SHP77 (cell line): ENCODE data around the gene C9orf152.
"Not testable (repeated sequence)": the region's sequence is repeated elsewhere in the genome, so short reads cannot be mapped to it uniquely, and the experiment has no call there.

Source experiments
- DNase-seq, 2 experiments: peaks; one replicate each; lab custom pipeline; 2025; lab: John Stamatoyannopoulos, UW

C9orf152 gene, protein sequence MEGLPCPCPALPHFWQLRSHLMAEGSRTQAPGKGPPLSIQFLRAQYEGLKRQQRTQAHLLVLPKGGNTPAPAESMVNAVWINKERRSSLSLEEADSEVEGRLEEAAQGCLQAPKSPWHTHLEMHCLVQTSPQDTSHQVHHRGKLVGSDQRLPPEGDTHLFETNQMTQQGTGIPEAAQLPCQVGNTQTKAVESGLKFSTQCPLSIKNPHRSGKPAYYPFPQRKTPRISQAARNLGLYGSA

DNA sequence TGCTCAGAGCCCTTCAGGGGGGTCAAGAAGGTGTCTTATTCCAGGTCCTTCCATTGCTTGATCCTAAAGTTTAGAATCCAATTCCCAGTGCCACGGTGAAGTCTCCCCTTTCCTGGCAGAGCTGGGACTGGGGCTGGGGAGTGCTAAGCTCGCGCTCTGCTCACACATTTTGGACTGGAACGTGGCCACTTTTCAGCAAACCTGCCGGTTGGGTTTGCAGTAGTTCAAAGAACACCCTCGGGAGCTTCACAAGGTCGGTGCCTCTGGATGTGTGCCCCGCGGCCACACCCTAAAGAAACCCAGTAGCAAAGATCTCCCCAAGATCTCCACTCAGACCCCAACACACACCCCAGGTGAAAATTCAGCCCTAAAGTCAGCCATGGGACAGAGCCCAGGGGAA is at the start of gene C9orf152:
TSS of gene C9orf152 (minus strand) at position 129 of the 400 bp plus-strand sequence. CDS start 580 bp downstream, outside the sequence.
- no peak for DNase-seq

DNA sequence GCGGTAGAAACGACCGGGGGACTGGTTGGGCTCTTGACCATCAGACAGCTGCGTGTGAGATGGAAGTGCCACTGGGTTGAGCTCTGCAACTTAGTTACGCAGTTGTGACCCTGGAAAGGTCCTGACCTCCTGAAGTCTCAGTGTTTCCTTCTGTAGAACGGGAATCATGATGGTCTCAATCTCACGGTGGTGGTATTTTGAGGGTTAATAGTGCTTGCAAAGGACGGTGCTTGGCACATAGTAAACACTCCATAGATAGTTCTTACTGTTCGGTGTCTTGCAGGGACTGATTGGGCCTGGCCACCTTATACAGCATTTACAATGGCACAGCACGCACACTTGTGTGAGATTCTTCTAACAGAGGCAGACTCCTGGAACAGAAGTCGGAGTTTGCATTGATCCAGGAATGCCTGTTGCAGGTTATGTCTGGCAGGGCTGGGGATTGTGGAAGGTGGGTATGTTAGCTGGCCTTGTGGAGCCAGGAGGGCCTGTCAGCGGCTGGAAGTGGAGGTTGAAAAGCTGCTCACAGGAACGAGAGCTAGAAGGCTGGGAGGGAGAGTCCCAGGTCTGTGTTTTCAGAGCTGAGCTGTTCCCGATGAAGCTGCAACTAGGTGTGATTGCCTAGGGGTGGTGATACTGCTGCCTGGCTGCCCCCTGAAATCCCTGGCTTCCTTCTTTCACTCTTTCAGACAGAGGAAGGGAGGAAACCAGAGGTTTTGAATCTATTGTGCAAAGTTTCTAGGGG is 49.3 kb upstream of the C9orf152 start:
- no peak for DNase-seq

DNA sequence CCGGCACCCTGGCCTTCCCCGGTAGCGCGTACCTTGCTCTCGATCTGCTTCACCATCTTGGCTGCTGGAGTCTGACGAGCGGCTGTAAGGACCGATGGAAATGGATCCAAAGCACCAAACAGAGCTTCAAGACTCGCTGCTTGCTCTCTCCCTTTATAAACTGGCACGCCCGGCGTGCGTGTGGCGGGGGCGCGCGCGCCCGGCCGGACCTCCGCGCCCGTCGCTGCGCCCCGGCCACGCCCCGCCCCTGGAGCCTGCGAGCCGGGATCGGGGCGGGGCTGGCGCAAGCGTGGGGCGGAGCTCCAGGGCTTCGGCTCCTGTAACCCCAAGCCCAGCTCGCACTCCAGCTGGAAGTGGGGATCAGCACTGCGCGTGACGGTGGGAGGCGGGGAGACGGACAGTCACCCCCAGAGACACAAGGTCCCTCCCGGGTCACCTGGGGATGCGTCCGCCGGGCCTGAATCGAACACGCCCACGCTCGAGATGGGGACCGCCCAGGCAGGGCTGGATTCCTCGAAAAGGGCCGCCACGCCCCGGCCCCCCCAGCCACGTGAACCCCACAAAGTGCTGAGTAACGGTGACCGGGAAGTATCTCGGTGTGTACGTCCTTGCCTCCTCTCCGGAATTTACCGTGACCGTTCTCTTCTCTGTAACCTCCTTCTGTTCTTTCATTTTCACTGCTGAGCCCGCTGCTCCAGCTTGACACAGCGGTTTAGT is 48.6 kb upstream of the C9orf152 start, which contains the start of gene TXN:
TSS of gene TXN (minus strand) at position 128 of the 717 bp plus-strand sequence. CDS start at position 56, 72 bp downstream.
- peak; percentile 77 to 88 for DNase-seq

DNA sequence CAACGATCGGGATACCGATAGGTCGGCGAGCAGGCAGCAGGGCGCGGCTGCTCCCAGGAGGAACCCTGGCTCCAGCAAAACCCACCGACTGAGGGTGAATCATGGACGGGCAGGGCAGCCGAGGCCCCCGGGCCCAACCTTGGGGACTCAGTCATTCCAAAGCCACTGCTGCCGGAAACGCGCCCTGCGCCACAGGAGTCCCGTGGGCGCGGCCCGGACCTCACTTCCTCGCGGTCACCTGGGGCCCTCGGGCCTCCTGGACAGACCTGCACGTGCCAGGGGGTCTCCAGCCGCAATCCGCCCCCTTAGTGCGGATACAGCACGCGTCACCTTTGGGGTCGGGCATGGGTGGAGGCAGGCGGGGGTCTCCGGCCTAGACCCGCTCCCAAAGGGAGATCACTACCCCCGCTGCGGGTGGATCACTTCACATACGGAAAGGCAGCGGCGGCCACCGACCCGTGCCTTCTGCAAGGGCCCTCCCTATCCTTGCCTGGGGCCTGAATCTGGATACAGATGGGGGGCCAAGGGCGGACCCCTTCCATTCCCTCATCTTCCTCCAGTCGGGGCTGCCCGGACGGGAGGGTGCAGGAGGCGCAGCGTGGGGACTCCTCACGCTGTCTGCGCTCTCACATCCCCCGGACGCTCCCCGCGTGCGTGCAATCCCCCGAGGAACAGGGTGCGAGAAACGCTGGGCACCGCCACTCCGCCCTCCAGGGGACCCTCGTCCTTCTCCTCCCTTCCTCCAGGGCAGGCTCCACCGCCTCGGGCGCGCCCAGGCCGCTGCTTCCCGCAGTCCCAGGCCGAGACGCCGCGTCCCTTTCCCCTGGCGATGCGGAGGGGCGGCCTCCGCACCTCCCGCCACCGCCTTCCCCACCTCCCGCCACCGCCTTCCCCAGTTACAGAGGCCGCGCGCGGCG is 47.8 kb upstream of the C9orf152 start:
- peak; percentile 9 to 32 for DNase-seq

DNA sequence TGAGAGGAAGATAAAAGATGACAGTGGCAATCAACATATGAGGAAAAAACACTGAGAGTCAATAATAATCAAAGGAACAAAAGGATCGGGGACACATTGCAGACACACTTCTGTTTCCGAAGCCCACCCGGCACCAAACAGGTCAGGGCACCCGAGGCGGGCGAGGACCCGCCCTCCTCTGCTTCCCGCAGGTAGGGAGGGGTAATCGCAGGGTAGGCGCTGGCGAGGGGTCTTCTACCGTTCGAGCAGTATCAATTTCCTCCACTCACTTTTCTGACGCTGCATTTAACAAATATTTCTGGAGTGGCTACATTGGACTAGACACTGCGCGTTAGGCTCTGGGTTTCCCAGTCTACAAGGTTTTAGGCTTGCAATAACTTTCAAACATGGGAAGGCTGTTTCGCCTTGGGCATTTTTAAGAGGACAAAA is 47.1 kb upstream of the C9orf152 start:
- peak in 1 of 2 experiments; percentile 12 for DNase-seq

DNA sequence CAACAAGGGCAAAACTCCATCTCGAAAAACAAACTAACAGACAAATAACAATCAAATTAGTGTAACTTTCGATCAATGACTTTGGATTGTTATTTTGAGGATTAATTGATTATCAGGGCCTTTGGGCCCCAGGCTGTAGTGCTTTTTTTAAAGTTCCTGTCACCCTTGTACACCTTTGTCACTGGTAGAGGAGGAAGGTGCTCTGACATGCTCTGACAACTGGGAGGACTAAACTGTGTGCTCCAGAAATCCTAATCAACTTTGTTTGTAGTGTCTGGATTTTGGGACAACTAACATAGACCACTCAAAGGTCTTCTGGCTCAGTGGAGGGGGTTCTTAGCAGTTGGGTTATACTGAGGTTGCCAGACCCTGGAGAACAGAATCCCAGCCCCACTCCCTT is 46.5 kb upstream of the C9orf152 start:
- DNase-seq, result no peak

DNA sequence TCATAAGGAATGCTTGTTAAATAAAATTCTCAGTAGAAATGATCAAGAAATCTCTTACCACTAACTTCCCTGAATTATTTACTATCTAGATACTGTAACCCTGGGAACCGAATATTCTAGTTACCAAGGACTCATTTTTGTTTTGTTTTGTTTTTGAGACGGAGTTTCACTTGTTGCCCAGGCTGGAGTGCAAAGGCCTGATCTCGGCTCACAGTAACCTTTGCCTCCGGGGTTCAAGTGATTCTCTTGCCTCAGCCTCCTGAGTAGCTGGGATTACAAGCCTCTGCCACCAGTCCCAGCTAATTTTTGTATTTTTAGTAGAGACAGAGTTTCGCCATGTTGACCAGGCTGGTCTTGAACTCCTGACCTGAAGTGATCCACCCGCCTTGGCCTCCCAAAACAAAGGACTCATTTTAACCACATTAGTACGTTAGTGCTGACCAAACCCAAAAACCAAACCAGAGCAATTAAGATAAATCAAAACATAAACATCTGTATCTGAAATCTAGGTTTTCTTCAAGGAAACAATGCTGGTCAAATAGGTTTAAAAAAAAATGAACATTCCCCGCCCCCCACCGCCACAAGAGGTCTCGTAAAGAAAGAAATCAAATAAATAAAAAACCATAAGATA is 44.7 kb upstream of the C9orf152 start:
- no peak for DNase-seq

DNA sequence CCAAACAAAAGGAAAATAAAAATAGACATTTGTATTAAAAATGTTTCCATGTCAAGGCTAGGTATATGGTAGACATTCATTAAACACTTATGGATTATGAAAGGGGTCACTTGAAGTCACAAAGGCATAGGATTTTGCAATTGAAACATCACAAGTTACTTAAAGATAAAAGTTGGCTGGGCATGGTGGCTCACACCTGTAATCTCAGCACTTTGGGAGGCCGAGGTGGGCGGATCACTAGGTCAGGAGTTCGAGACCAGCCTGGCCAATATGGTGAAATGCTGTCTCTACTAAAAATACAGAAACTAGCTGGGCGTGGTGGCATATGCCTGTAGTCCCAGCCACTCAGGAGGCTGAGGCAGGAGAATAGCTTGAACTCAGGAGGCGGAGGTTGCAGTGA is 43.8 kb upstream of the C9orf152 start:
- DNase-seq, result not testable (repeated sequence)

DNA sequence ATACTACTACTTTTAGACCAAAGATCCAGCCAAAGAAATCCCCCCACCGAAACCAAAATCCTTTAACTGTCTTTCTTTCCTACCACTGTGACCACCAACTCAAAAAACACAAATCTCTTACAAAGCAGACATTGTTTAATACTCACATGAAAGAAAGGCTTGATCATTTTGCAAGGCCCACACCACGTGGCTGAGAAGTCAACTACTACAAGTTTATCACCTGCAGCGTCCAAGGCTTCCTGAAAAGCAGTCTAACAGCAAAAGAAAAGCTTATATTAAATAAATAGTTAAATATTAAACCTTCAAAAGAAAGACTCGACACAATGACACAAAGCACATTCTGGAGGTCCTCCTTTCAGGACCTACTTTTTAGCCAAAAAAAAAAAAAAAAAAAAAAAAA is 43.3 kb upstream of the C9orf152 start:
- DNase-seq, result no peak

DNA sequence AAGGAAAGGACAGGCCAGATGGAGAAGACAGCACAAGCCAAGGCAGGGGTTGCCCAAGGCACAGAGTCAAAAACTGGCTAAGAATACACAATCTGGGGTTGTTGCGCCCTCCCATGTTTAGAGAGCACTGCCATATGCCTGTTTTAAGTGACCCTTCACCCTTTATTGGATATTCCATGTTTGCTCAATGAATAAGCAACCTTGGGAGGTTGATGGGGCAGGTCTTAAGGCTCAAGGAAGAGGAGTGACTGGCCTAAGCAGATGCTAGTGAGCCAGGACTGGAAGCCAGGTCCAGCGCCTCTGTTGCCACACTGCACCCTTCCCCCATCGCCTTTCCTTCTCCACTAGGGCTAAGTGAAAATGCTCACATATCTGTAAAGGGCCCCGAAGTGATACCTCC is 41.6 kb upstream of the C9orf152 start:
- no peak for DNase-seq

DNA sequence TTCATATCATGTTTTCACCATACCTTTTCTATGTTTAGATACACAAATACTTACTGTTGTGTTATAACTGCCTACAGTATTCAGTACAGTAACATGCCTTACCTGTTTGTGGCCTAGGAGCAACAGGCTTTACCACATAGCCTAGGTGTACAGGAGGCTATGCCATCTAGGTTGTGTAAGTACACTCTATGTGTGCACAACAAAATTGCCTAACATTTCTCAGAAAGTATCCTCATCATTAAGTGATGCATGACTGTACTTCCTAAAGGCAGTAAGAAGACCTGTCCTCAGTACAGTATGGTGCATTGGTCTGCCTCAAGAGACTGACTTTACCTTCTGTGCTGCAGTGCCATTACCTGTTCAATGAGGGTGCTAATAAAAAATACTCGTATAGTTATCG is 40.4 kb upstream of the C9orf152 start:
- no peak for DNase-seq

DNA sequence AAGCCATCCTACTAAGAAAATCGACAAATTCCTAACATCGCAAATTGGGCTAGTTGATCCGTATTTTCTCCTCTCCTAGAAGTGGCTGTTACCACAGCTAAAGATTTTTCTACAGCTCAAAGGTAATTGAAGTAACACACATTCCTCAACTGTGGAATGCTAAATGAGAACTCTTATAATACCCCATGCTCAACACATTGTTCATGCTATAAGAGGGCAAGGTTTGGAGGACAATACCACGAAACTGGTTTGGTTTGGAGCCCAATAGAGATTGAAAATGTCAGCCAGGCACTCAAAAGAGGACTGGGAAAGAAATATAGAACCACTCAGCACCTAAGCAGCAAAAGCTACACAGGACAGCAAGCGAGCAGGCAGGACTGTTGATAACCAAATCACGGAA is 38.3 kb upstream of the C9orf152 start:
- DNase-seq, result no peak

DNA sequence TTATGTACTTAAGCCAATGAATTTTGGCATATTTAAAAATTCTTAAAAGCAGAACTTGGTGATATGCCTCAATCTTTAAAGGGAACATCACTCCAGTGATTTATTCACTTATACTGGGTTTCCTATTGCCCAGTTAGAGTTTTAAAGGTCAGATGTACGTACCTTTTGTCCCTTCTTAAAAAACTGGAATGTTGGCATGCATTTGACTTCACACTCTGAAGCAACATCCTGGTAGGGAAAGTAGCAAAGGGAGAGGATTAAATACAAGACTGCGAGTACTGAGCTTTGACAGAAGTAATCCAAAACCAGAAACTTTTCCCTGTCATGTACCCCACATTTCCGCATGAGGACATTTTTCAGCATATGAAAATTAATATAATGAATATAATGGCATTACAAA is 36.7 kb upstream of the C9orf152 start:
- DNase-seq, result no peak

DNA sequence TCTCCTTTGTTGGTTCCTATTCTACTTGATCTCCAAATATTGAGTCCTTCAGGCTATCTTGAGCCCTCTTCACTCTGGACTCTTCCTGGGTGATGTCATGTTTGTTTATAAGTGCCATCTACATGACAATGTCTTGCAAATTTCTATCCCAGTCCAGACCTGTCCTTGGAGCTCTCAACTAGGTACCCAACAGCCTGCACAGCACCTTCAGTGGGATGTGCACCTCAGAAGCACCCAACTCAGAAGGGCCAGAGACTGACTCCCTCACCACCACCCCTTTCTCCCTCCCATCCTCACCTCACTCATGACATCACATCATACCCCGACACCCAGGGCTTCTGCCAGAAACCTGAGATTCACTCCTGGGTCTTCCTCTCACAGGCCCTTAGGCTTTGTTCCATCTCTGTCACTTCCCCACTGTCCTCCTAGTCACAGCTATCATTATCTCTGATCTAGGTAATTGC is 33.9 kb upstream of the C9orf152 start:
- no peak for DNase-seq

DNA sequence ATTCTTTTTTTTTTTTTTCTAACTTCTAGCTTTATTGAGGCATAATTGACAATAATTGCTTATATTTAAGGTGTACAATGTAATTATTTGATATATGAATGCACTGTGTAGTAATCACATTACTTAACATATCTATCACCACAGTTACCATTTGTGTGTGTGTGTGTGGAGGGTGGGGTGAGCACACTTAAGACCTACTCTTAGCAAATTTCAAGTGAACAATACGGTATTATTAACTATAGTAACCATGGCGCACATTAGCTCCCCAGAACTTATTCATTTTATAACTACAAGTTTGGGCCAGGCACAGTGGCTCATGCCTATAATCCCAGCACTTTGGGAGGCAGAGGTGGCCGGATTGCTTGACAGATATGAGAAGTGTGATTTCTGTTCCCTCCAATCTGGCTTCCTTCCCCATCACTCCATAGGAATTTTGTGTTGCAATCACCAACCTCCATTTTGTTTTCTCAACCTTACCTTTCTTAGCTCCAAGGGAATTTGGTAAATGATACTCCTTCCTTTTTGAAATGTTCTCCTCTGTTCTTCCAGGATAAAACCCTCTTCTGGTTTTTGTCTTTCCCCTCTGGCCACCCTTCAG is 33.4 kb upstream of the C9orf152 start:
- DNase-seq, result no peak

DNA sequence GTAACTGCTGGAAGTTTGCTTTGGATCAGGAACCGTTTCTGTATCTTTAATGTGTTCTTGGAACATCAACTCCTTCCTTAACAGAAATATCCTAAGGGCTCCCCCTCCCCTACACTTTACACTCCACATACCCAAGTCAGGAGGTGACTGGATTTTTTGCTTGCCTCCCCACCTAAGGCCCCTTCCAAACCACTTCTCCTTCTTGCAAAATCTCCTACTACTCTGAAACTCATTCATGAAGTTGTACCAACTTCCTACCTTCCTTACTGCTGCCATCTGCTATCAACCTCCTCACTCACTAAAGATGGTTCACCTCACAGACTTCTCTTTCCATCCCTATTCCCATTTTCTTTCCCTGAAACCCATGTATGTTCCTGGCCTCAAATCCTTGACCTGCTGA is 32.2 kb upstream of the C9orf152 start:
- no peak for DNase-seq

DNA sequence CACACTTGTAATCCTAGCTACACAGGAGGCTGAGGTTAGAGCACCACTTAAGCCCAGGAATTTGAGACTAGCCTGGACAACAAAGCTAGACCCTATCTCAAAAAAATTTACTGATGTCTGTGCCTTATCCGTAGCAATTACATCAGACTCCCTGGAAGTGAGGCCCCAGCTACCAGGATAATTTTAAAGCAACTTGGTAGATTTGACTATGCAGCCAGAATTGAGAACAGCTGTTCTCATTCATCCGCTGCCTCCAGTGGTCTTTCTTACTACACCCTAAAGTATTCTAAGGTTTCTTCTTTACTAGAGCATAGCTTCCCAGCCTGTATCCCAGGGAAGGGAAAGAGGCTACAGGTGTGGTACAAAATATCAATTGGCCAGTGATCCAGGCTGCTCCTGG is 20.4 kb upstream of the C9orf152 start:
- DNase-seq, result no peak

DNA sequence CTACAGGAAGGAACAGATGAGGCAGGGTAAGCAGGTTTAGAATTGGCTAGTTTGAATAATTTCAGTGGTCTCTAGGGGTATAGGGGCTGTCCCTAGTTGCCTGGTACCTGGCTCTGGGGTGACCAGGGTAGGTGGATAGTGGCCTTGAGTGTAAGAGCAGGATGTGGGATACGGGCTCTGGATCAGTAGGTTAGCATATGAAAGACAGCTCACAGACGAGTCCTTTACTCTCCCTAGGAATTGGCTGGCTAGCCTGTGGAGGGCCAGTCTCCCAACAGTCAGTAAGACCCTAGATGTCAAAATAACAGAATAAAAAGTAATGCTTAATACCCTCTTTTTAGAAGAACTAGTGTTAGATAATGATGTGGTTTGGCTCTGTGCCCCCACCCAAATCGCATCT is 16.6 kb upstream of the C9orf152 start:
- no peak for DNase-seq

DNA sequence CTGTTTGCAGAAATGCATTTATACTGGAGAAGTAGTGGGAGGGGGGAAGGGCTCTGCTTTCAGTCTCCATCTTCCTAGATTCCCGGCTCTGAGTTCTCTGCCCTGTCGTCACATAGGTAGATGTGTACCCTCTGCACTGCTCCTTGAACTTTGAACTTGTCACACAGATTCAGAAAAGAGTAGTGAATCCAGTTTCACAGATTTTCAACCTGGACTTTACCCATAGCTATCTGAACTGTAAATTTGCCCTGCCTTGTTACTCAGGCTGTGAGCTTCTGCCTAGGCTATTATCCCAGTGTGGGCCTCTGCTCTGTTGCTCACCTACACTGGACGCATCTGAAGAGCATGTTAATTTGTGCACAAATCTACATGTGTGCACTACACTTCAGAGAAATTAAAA is 12.8 kb upstream of the C9orf152 start:
- no peak for DNase-seq

DNA sequence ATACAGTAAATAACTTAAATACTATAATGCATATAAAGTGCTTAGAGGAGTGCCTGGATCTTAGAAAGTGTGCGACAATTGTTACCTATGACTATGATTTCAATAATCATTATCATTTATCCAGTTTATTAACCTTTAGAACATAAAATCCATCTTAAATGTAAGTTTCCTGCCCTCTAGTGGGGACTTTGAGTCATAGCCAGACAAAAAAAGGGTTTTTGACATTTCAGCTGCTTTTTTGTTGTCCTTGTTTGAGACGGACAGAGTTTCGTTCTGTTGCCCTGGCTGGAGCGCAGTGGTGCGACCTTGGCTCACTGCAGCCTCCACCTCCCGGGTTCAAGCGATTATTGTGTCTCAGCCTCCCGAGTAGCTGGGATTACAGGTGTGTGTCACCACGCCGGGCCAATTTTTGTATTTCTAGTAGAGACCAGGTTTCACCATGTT is 9.7 kb upstream of the C9orf152 start:
- DNase-seq, result peak; percentile 4 to 33
